Measurements from ENCODE around the gene COL20A1.
"Not testable (repeated sequence)": the region's sequence is repeated elsewhere in the genome, so short reads cannot be mapped to it uniquely, and the experiment has no call there.

COL20A1 gene

DNA sequence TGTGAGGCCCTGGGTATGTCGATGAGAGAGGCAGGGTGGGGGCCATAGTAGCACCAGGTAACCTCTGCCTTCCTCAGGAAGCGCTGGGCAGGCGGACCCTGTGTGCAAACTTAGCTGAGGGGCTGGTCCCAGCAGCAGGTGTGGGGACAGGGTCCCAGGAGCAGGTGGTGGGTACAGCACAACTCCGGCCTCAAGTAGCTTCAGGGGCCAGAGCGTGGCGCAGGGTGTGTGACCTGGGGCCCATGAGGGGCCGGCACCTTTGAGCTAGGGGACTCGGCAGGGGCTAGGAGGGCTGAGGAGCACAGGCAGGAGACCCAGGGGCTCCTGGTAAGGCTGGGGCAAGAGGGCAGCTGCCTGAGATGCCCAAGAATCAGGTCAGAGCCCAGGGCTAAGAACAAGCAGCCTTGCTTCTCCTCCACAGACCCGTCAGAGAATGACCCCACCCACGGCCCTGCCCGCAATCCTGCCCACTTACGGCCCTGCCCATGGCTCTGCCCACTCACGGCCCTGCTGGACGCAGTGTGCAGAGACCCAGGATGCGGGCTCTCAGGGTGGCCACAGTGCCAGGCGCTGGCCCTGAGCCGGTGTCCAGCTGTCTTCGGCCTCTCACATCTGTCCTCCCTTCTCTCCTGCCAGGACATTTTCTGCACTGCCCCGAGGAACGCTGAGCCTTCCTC is 37.2 kb downstream of the COL20A1 start:
- H3K9me3 ChIP-seq (ENCODE audit: control insufficient read depth, low read depth, low read length), result no peaks in the 10 kb centered on the region
- no peak overlapping the region for H3K27ac ChIP-seq (ENCODE audit: low read length)
- H3K27me3 ChIP-seq (ENCODE audit: control insufficient read depth, insufficient read depth, low read length), result no peaks in the 10 kb centered on the region

DNA sequence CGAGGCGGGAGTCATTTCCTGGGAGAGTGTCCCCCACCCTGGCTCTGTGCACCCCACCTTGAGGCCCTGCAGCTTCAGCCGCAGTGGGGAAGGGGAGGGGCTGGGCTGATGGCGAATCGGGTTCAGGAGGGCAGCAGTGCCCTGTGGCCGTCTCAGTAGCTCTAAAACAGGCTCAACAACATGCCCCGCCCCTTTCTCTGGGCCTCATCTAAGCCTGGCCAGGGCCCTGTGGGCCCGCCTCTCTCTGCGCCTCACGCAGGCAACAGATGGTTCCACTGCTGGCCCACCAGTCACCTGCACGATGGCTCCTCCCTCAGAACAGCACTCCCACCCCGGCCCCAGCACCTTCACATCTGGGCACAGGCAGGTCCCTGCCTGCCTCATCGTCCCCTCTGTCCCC is 38.0 kb downstream of the COL20A1 start:
- Histone ChIP-seq H3K4me1 (ENCODE audit: control insufficient read depth, low read depth, low read length) (no peaks in the 10 kb centered on the region), H3K27me3 (ENCODE audit: control insufficient read depth, insufficient read depth, low read length) (no peaks in the 10 kb centered on the region), H3K27ac (ENCODE audit: low read length) (no peak overlapping the region), H3K4me3 (ENCODE audit: low read length) (no peak overlapping the region), H3K36me3 (ENCODE audit: control insufficient read depth, low read depth, low read length) (no peaks in the 10 kb centered on the region), H3K9me3 (ENCODE audit: control insufficient read depth, low read depth, low read length) (no peaks in the 10 kb centered on the region), H3K9ac (ENCODE audit: low read length) (no peak overlapping the region)

More for the DNA sequence above, 37.2 kb downstream of the COL20A1 start:
- no peaks in the 10 kb centered on the region for H3K4me1 ChIP-seq (ENCODE audit: control insufficient read depth, low read depth, low read length)
- no peak overlapping the region for H3K4me3 ChIP-seq (ENCODE audit: low read length)
- no peak overlapping the region for H3K9ac ChIP-seq (ENCODE audit: low read length)
- H3K36me3 ChIP-seq (ENCODE audit: control insufficient read depth, low read depth, low read length), result no peaks in the 10 kb centered on the region

DNA sequence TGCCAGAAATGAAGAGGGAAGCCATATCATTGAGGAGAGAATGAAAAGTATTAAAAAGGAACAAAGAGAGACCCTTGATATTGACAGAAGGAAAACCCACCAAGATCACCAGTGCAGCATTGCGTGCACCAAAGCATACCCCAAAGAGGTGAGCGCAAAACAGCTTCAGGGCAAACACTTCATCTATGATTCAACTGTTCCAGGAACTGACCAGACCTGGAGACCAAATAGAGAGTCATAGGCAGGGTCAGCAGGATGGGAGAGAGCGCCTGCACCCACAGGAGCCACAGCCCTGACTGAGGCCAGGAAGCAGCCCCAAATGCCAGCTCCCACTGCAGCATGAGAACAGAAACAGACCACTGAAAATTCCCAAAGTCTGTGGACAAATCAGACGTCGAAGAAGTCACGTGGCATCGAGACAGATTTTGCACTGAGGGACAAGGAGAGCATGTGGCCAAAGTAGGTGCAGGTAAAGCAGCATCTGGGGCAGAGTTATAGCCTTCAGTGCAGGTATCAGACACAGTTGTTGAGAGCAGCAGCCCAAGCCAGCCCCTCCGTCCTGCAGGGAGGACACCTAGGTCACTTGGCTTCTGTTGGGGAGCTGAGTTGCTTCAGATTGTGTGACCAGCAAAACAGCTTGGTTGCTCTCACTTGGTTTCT is 38.9 kb downstream of the COL20A1 start:
- H3K4me3 ChIP-seq (ENCODE audit: low read length), result no peak overlapping the region

DNA sequence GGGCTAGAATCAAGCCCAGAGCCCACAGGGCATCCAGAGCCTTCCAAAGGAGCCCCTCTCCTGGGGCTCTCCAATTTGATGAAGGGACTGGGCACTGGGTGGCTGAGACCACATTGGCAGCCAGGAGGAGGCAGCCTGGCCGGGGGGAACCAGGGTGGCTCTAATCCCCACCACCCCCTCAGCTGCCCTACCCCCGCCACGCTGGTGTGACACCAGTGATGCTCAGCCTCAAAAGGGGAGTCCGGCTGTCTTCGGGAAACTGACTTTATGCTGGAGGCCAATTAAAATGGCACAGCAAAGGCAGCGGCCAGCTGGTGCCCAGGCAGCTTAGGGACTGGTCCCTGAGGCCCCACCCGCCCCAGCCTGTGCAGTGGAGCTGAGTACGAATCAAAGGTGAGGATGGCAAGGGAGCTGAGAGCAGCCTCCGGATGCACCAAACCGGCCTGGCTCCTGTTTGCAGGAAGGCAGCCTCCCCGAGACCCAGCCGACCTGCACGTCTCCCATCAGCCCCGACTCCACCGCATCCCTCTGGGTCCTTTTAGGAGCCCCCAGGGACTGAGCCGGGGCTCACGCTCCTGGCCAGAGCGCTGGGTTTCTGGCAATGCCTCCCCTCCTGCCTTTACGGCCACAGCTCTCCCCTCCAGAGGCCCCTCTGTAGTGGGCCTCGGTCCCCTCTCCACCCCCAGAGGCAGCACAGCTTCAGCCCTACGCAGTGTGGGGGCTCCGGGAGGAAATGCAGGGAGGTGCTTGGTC is 39.7 kb downstream of the COL20A1 start:
- no peak overlapping the region for H3K9ac ChIP-seq (ENCODE audit: low read length)
- H3K27ac ChIP-seq (ENCODE audit: low read length), result no peak overlapping the region
- no peaks in the 10 kb centered on the region for H3K36me3 ChIP-seq (ENCODE audit: control insufficient read depth, low read depth, low read length)
- H3K9me3 ChIP-seq (ENCODE audit: control insufficient read depth, low read depth, low read length), result no peaks in the 10 kb centered on the region
- no peaks in the 10 kb centered on the region for H3K4me1 ChIP-seq (ENCODE audit: control insufficient read depth, low read depth, low read length)
- no peak overlapping the region for H3K4me3 ChIP-seq (ENCODE audit: low read length)
- H3K27me3 ChIP-seq (ENCODE audit: control insufficient read depth, insufficient read depth, low read length), result peaks cover 9% of the 10 kb centered on the region

More for the DNA sequence above, 38.9 kb downstream of the COL20A1 start:
- Histone ChIP-seq H3K27me3 (ENCODE audit: control insufficient read depth, insufficient read depth, low read length) (peaks cover 5% of the 10 kb centered on the region), H3K36me3 (ENCODE audit: control insufficient read depth, low read depth, low read length) (no peaks in the 10 kb centered on the region), H3K9me3 (ENCODE audit: control insufficient read depth, low read depth, low read length) (no peaks in the 10 kb centered on the region), H3K9ac (ENCODE audit: low read length) (no peak overlapping the region), H3K27ac (ENCODE audit: low read length) (no peak overlapping the region), H3K4me1 (ENCODE audit: control insufficient read depth, low read depth, low read length) (no peaks in the 10 kb centered on the region)

GRCh38 chr20:63333241-63333836 is 40.4 kb downstream of the COL20A1 start:
- no peak overlapping the region for H3K27ac ChIP-seq (ENCODE audit: low read length)
- no peak overlapping the region for H3K4me3 ChIP-seq (ENCODE audit: low read length)
- no peaks in the 10 kb centered on the region for H3K36me3 ChIP-seq (ENCODE audit: control insufficient read depth, low read depth, low read length)

DNA sequence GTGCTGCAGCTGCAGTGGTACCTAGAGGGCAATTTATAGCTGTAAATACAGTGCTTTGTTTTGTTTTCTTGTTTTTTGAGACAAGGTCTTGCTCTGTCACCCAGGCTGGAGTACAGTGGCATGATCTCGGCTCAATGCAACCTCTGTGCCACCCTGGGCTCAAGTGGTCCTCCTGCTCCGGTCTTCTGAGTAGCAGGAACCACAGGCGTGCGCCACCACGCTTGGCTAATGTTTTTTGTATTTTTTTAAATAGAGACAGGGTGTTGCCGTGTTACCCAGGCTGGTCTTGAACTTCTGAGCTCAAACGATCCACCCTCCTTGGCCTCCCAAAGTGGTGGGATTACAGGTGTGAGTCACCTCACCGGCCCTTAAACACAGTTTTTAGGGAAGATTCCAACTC is 41.4 kb downstream of the COL20A1 start:
- no peaks in the 10 kb centered on the region for H3K9me3 ChIP-seq (ENCODE audit: control insufficient read depth, low read depth, low read length)
- no peaks in the 10 kb centered on the region for H3K36me3 ChIP-seq (ENCODE audit: control insufficient read depth, low read depth, low read length)
- H3K27ac ChIP-seq (ENCODE audit: low read length), result no peak overlapping the region
- no peak overlapping the region for H3K9ac ChIP-seq (ENCODE audit: low read length)
- H3K4me1 ChIP-seq (ENCODE audit: control insufficient read depth, low read depth, low read length), result no peaks in the 10 kb centered on the region
- H3K4me3 ChIP-seq (ENCODE audit: low read length), result no peak overlapping the region
- peaks cover 13% of the 10 kb centered on the region for H3K27me3 ChIP-seq (ENCODE audit: control insufficient read depth, insufficient read depth, low read length)

More at GRCh38 chr20:63333241-63333836, 40.4 kb downstream of the COL20A1 start:
- Histone ChIP-seq H3K4me1 (ENCODE audit: control insufficient read depth, low read depth, low read length) (no peaks in the 10 kb centered on the region), H3K9ac (ENCODE audit: low read length) (no peak overlapping the region), H3K9me3 (ENCODE audit: control insufficient read depth, low read depth, low read length) (no peaks in the 10 kb centered on the region), H3K27me3 (ENCODE audit: control insufficient read depth, insufficient read depth, low read length) (peaks cover 13% of the 10 kb centered on the region)

DNA sequence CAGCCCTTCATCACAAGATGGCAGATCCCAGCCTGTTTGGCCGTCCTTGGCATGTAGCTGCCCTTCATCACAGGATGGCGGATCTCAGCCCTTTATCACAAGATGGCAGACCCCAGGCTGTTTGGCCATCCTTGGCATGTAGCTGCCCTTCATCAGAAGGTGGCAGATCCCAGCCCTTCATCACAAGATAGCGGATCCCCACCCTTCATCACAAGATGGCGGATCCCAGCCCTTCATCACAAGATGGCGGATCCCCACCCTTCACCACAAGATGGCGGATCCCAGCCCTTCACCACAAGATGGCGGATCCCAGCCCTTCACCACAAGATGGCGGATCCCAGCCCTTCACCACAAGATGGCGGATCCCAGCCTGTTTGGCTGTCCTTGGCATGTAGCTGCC is 42.1 kb downstream of the COL20A1 start:
- not testable (repeated sequence) for H3K9me3 ChIP-seq (ENCODE audit: control insufficient read depth, low read depth, low read length); H3K4me3 ChIP-seq (ENCODE audit: low read length); H3K27ac ChIP-seq (ENCODE audit: low read length); H3K36me3 ChIP-seq (ENCODE audit: control insufficient read depth, low read depth, low read length); H3K4me1 ChIP-seq (ENCODE audit: control insufficient read depth, low read depth, low read length); H3K9ac ChIP-seq (ENCODE audit: low read length)
- peaks cover 13% of the 10 kb centered on the region for H3K27me3 ChIP-seq (ENCODE audit: control insufficient read depth, insufficient read depth, low read length)

DNA sequence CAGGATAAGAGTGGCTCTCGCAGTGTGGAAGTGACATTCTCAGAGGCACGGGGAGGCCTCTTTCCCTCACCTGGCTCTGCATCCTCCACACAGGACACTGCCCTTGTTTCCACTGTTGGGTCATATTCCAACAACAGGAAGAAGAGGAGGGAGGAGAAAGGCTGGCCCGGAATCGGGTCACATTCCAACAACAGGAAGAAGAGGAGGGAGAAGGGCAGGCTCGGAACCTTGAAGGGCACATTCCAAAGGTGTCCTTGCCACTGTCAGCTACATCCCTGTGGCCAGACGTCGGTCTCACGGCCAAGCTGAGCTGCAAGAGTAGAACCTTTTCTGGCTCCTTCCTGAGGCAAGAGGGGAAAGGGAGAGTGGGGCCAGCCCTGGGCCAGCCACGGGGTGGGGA is 42.7 kb downstream of the COL20A1 start:
- Histone ChIP-seq H3K9ac (ENCODE audit: low read length) (no peak overlapping the region), H3K4me3 (ENCODE audit: low read length) (no peak overlapping the region), H3K36me3 (ENCODE audit: control insufficient read depth, low read depth, low read length) (no peaks in the 10 kb centered on the region), H3K27ac (ENCODE audit: low read length) (no peak overlapping the region), H3K9me3 (ENCODE audit: control insufficient read depth, low read depth, low read length) (no peaks in the 10 kb centered on the region), H3K27me3 (ENCODE audit: control insufficient read depth, insufficient read depth, low read length) (peaks cover 13% of the 10 kb centered on the region), H3K4me1 (ENCODE audit: control insufficient read depth, low read depth, low read length) (no peaks in the 10 kb centered on the region)

DNA sequence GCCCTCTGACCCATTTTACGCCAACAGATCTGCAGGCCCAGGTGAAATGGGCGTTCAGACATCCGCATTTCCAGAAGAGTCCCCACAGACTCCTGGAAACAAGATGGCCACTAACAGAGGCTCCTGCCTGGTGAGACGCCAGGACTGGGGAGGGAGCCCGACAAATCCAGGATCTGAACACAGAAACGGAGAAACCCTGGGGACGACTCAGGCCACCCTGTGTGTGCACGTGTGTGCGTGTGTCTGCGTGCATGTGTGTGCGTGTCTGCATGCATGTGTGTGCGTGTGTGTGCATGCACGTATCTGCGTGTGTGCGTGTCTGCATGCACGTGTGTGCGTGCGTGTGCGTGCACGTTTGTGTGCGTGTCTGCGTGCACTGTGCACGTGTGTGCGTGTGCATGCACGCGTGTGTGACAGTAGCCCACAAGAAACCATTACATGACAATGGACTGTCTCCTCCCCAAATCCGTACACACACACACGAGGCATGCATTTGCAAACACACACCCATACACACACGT is 43.3 kb downstream of the COL20A1 start:
- Histone ChIP-seq H3K9me3 (ENCODE audit: control insufficient read depth, low read depth, low read length) (no peaks in the 10 kb centered on the region), H3K27ac (ENCODE audit: low read length) (no peak overlapping the region), H3K4me1 (ENCODE audit: control insufficient read depth, low read depth, low read length) (no peaks in the 10 kb centered on the region), H3K4me3 (ENCODE audit: low read length) (no peak overlapping the region), H3K36me3 (ENCODE audit: control insufficient read depth, low read depth, low read length) (no peaks in the 10 kb centered on the region), H3K9ac (ENCODE audit: low read length) (no peak overlapping the region), H3K27me3 (ENCODE audit: control insufficient read depth, insufficient read depth, low read length) (peaks cover 13% of the 10 kb centered on the region)

DNA sequence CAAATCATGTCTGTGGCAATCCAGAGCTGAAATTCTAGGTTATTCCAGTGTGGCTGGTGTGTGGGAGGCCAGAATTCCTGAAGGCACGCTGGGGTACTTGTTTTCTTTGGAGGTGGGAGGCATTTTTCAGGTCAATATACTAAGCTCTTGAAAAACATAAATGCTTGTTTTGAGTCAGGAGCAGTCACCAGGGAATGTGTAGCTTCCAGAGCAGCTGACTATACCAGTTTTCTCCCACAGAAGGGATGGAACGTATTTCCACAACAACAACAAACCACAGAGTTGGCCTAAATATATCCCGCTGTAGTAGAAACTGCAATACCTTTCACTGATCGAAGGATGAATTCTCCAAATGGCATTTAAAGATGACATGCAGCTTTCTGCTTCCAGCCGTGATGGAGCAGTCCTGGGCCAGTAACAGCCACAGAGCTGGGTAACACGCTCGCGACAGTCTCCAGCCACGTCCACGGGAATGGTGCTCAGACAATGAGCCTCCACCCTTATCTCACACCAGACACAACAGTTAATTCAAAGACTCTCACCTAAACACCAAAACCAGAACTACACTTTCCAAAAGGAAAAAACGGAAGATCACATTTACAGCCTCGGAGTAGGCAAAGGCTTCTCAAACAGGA is 44.9 kb downstream of the COL20A1 start:
- Histone ChIP-seq H3K27ac (ENCODE audit: low read length) (no peak overlapping the region), H3K9me3 (ENCODE audit: control insufficient read depth, low read depth, low read length) (no peaks in the 10 kb centered on the region), H3K36me3 (ENCODE audit: control insufficient read depth, low read depth, low read length) (no peaks in the 10 kb centered on the region), H3K4me1 (ENCODE audit: control insufficient read depth, low read depth, low read length) (no peaks in the 10 kb centered on the region), H3K9ac (ENCODE audit: low read length) (no peak overlapping the region), H3K27me3 (ENCODE audit: control insufficient read depth, insufficient read depth, low read length) (peaks cover 13% of the 10 kb centered on the region), H3K4me3 (ENCODE audit: low read length) (no peak overlapping the region)
